Sigmoid colon (tissue), 7 donors: ENCODE results near the gene F2. TPM values are rescaled to one million over a fixed set of nuclear protein-coding genes. Genes with fewer than 3 reads are reported as not detected.

ENCODE experiments used
- DNase-seq: peaks from one replicate; pipeline ENCODE4 v3.0.0-alpha.2; 2019
- H3K27ac ChIP-seq, 4 donors: fragments of 200-600 bp; sonication (generic); one replicate each; pipeline ENCODE4 v1.5.1; 2016 to 2019; ENCODE audit warnings: mild to moderate bottlenecking in 1 of 4
- H3K27me3 ChIP-seq, 3 donors: fragments of 200-600 bp; sonication (generic); one replicate each; pipeline ENCODE4 v1.5.1; 2019; ENCODE audit warnings: mild to moderate bottlenecking in 1 of 3
- H3K36me3 ChIP-seq, 4 donors: fragments of 200-600 bp; sonication (generic); one replicate each; pipeline ENCODE4 v1.5.1; 2016 to 2019
- H3K4me1 ChIP-seq, 4 donors: fragments of 200-600 bp; sonication (generic); one replicate each; pipeline ENCODE4 v1.5.1; 2017 to 2019
- H3K4me3 ChIP-seq, 4 donors: fragments of 200-600 bp; sonication (generic); one replicate each; pipeline ENCODE4 v1.5.1; 2017 to 2019; ENCODE audit warnings: mild to moderate bottlenecking in 2 of 4, moderate library complexity in 1 of 4
- H3K9me3 ChIP-seq, 4 donors: fragments of 200-600 bp in 3 of 4; sonication (generic) in 3 of 4; one replicate each; pipeline versions ENCODE4 v1.5.1 to v1.6.1; 2013 to 2019
- EP300 ChIP-seq, 4 donors: sonication (generic); formaldehyde crosslinking; IDR thresholded peaks; one replicate each; pipeline ENCODE4 v1.6.1; 2017; ENCODE audit warnings: antibody characterized with exemption in 4 of 4
- POLR2A ChIP-seq, 2 donors: fragments of 450-650 bp; IDR thresholded peaks; one replicate each; pipeline ENCODE4 v1.6.1; 2016; ENCODE audit warnings: antibody characterized with exemption in 2 of 2, mild to moderate bottlenecking in 2 of 2, moderate library complexity in 2 of 2
- POLR2AphosphoS5 ChIP-seq, 4 donors: sonication (generic); formaldehyde crosslinking; IDR thresholded peaks; one replicate each; pipeline ENCODE4 v1.6.1; 2017; ENCODE audit warnings: antibody characterized with exemption in 4 of 4
- WGBS, 2 donors: extraction: QIAGEN DNeasy Blood & Tissue Kit; methylation state at CpG; one replicate each; pipeline ENCODE4 v1.1.7; 2013; 5-methylcytosine and 5-hydroxymethylcytosine counted together
- intact Hi-C: fragments of 100-400 bp; cut with DNase I; formaldehyde crosslinking; loops from one replicate; pipeline ENCODE4 v1.15.1; 2023
- polyA plus RNA-seq, 3 donors: library from polyadenylated mRNA; stranded (reverse); fragments of 200-250 nt; gene quantifications; one replicate each; pipeline ENCODE4 v1.2.3, GENCODE V29; 2013
- total RNA-seq, 4 donors: library from RNA; depleted of rRNA; stranded (reverse); fragments of >200 nt; gene quantifications; one replicate each; pipeline ENCODE4 v1.1.0, GENCODE V29; 2016
- TF ChIP-seq, protein P1 (sequence below), 4 experiments: fragments of 450-650 bp in 3 of 4; fragments of 200-600 bp in 1 of 4; IDR thresholded peaks; one replicate each; pipeline ENCODE4 v1.5.1; 2016 to 2019; ENCODE audit warnings: antibody characterized with exemption in 4 of 4, mild to moderate bottlenecking in 3 of 4, moderate library complexity in 2 of 4
- donor health status: healthy with polysubstance abuse.
- donor health status: Bipolar disorder and iron deficiency.
- donor health status: healthy.

Gene F2
- total and polyA plus RNA-seq, 7 donors, result 0.13 to 0.46 (median 0.28) TPM; not detected in 4

DNA sequence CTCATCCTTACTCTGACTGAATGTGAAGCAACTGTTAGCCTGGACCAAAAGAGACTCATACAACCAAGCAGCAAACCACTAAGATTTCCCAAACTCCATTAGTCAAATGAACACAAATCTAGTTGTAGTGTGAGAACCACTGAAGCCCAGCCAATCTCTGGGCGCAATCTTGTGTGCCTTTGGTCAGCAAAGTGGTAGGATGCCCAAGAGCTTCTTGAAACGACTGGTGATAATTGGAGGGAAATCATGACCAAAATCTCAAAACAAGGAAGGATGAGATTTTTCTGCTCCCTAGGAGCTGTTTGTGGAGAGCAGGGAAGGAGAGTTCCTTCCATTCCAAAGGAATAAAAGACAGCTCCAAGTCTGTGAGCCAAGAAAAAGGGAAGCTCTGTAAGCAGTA is 24.0 kb downstream of the F2 start:
- 93 to 94% methylated on average over 2 of the region's 2 CpGs for WGBS, 2 donors
- no peak for TF ChIP-seq POLR2AphosphoS5 (IDR thresholded peaks at IDR 0.05)
- TF ChIP-seq, protein P1, sequence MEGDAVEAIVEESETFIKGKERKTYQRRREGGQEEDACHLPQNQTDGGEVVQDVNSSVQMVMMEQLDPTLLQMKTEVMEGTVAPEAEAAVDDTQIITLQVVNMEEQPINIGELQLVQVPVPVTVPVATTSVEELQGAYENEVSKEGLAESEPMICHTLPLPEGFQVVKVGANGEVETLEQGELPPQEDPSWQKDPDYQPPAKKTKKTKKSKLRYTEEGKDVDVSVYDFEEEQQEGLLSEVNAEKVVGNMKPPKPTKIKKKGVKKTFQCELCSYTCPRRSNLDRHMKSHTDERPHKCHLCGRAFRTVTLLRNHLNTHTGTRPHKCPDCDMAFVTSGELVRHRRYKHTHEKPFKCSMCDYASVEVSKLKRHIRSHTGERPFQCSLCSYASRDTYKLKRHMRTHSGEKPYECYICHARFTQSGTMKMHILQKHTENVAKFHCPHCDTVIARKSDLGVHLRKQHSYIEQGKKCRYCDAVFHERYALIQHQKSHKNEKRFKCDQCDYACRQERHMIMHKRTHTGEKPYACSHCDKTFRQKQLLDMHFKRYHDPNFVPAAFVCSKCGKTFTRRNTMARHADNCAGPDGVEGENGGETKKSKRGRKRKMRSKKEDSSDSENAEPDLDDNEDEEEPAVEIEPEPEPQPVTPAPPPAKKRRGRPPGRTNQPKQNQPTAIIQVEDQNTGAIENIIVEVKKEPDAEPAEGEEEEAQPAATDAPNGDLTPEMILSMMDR (IDR thresholded peaks at IDR 0.05), result no peak
- no peak for TF ChIP-seq POLR2A (IDR thresholded peaks at IDR 0.05)
- no peak for TF ChIP-seq EP300 (IDR thresholded peaks at IDR 0.05)
- Histone ChIP-seq H3K27ac (no peak overlapping the region), H3K4me3 (no peak overlapping the region), H3K27me3 (no peaks in the 10 kb centered on the region), H3K36me3 (peaks cover 12 to 73% (median 49%) of the 10 kb centered on the region in 4 donors), H3K9me3 (no peaks in the 10 kb centered on the region), H3K4me1 (no peaks in the 10 kb centered on the region)
- intact Hi-C loops, result no loop called here
- DNase-seq, result no peak

DNA sequence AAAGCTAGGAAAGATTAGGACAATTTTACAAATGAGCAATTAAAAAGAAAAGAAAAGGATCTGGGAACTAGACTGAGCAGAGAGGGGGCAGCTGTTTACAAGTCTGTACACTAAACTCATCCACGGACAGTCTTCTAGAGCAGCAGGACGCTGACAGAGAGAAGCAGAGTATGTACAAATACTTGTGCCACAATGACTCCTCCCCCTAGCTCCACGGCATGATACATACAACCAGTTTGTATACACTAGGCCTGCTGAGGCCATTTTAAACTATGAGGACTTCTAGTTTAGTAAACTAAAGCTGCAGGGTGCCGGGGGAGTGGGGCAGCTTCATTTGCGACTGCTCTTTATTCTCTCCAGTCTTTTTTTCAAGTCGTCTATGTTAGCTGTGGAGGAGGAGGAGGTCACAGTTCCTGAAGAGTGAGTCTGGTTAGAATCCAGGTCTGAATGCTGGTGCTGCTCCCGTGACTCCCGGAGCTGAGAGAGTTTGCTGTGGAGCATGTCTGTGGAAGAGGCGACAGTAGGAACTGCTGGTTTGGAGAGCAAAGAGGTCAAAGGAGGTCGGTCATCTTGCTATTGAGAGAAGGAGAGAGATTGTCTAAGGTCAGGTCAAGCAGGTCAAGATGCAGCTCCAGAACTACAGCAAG is 24.8 kb downstream of the F2 start:
- intact Hi-C loops, result no loop called here
- H3K27me3 ChIP-seq, result no peaks in the 10 kb centered on the region
- TF ChIP-seq EP300 (IDR thresholded peaks at IDR 0.05) (no peak), POLR2A (IDR thresholded peaks at IDR 0.05) (no peak), POLR2AphosphoS5 (IDR thresholded peaks at IDR 0.05) (no peak)
- TF ChIP-seq, protein P1 (IDR thresholded peaks at IDR 0.05), result no peak
- peaks cover 14 to 80% (median 54%) of the 10 kb centered on the region in 4 donors for H3K36me3 ChIP-seq
- no peaks in the 10 kb centered on the region for H3K4me1 ChIP-seq
- no peak for DNase-seq
- 85 to 86% methylated on average over 10 of the region's 10 CpGs for whole genome bisulfite sequencing, 2 donors
- H3K9me3 ChIP-seq, result no peaks in the 10 kb centered on the region
- H3K27ac ChIP-seq, result no peak overlapping the region
- no peak overlapping the region for H3K4me3 ChIP-seq

DNA sequence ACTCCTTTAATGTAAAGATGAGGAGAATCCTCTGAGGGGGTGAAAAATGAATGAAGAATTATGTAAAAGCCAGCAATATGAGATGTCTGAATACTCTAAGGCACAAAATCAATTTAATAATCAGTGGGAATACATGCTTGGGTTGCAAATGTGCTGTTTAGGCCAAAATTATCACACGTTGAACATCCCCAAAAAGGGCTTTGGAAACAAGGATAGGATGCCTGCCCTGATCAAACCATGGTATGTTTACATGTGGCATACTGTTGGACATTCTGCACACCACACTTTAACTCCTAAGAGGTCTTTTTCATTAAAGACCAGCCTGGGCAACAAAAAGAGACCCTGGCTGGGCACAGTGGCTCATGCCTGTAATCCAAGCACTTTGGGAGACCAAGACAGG is 26.3 kb downstream of the F2 start:
- Histone ChIP-seq H3K4me3 (no peak overlapping the region), H3K9me3 (no peaks in the 10 kb centered on the region), H3K4me1 (no peaks in the 10 kb centered on the region), H3K36me3 (peaks cover 18 to 95% (median 65%) of the 10 kb centered on the region in 4 donors), H3K27me3 (no peaks in the 10 kb centered on the region), H3K27ac (no peak overlapping the region)
- no peak for DNase-seq
- WGBS, 2 donors, result 91 to 93% methylated on average over 1 of the region's 1 CpG
- no peak for TF ChIP-seq POLR2A (IDR thresholded peaks at IDR 0.05)
- TF ChIP-seq POLR2AphosphoS5 (IDR thresholded peaks at IDR 0.05), result no peak
- TF ChIP-seq, protein P1 (IDR thresholded peaks at IDR 0.05), result no peak
- no peak for TF ChIP-seq EP300 (IDR thresholded peaks at IDR 0.05)
- intact Hi-C loops, result no loop called here

DNA sequence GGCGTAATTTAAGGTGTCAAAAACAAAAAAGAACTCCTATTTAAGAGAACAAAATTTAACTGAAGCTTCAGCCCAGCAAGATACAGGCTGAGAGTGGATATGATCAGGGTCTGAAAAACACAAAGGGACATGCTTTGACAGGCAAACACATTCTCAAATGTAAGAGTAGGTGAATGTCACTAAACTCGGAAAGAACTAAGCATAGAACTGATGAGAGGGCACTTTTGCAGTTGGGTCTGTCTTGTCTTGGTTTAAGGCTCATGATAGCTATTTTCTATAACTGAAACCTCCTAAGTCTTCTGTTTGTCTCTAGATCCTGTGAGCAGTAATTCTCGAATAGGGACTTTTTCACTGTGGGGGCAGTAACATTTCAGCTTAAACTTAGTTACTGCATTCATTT is 27.0 kb downstream of the F2 start:
- intact Hi-C loops, result no loop called here
- H3K36me3 ChIP-seq, result peaks cover 25 to 99% (median 71%) of the 10 kb centered on the region in 4 donors
- TF ChIP-seq, protein P1 (IDR thresholded peaks at IDR 0.05), result no peak
- TF ChIP-seq POLR2A (IDR thresholded peaks at IDR 0.05) (no peak), EP300 (IDR thresholded peaks at IDR 0.05) (no peak), POLR2AphosphoS5 (IDR thresholded peaks at IDR 0.05) (no peak)
- no peak for DNase-seq
- no peak overlapping the region for H3K4me3 ChIP-seq
- H3K27ac ChIP-seq, result no peak overlapping the region
- WGBS, 2 donors, result 93 to 96% methylated on average over 3 of the region's 3 CpGs
- H3K4me1 ChIP-seq, result no peaks in the 10 kb centered on the region
- no peaks in the 10 kb centered on the region for H3K9me3 ChIP-seq
- no peaks in the 10 kb centered on the region for H3K27me3 ChIP-seq

DNA sequence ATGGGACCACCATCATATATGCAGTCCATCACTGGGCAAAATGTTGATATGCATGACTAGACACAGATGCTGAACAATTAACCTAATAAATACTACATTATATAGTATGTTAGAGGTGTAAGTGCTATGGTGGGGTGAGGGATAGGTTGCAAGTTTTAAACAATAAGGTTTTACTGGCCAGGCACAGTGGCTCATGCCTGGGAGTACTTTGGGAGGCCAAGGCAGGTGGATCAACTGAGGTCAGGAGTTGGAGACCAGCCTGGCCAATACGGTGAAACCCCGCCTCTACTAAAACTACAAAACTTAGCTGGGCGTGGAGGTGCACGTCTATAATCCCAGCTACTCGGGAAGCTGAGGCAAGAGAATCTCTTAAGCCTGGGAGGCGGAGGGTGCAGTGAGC is 28.1 kb downstream of the F2 start:
- no peak for DNase-seq
- TF ChIP-seq POLR2A (IDR thresholded peaks at IDR 0.05) (no peak), POLR2AphosphoS5 (IDR thresholded peaks at IDR 0.05) (no peak), EP300 (IDR thresholded peaks at IDR 0.05) (no peak)
- TF ChIP-seq, protein P1 (IDR thresholded peaks at IDR 0.05), result no peak
- no peaks in the 10 kb centered on the region for H3K9me3 ChIP-seq
- H3K36me3 ChIP-seq, result peaks cover 31 to 98% (median 69%) of the 10 kb centered on the region in 4 donors
- H3K4me1 ChIP-seq, result no peaks in the 10 kb centered on the region
- intact Hi-C loops, result no loop called here
- no peak overlapping the region for H3K27ac ChIP-seq
- H3K4me3 ChIP-seq, result no peak overlapping the region
- 84 to 93% methylated on average over 6 of the region's 6 CpGs for WGBS, 2 donors
- no peaks in the 10 kb centered on the region for H3K27me3 ChIP-seq
